HepG2 (cell line): Measurements from ENCODE around the gene LURAP1L. TPM values are rescaled to one million over a fixed set of nuclear protein-coding genes. Genes with fewer than 3 reads are reported as not detected.
A peak's percentile ranks its signal among the peaks of the same experiment; 100 is the strongest.

Source experiments
- ATAC-seq: fragments of 200-7000 bp; cut with Tn5 transposase; 3 replicates; pipeline ENCODE4 v1.9.1; 2020; ENCODE audit warnings: mild to moderate bottlenecking, moderate library complexity
- BruUV-seq: library from RNA; stranded (reverse); fragments of 400-500 nt; replicated peaks from 2 replicates; lab custom pipeline; 2021; lab: Mats Ljungman, UMichigan
- CTCF ChIA-PET: fragments of 300-600 bp; formaldehyde crosslinking; extraction: SDS; loops from one replicate; lab custom pipeline; 2021; ENCODE audit warnings: low total read pairs, inconsistent platforms, low intra/inter-chr PET ratio; lab: Yijun Ruan, JAX
- POLR2A ChIA-PET: fragments of 350-600 bp; sonication (Branson Sonifier 250); formaldehyde crosslinking; loops from one replicate; lab custom pipeline; 2020; ENCODE audit warnings: antibody characterized with exemption, inconsistent platforms; lab: Yijun Ruan, JAX
- DNase-seq: peaks from one replicate; pipeline ENCODE4 v3.0.0-alpha.2; 2015; ENCODE audit warnings: low spot score
- FAIRE-seq: peaks from 3 replicates; lab custom pipeline; 2011; peaks lifted over from hg19 to GRCh38; lab: Jason Lieb, UNC
- H2AFZ ChIP-seq: one replicate; pipeline ENCODE4 v1.6.1; 2011; ENCODE audit warnings: low read length, inconsistent platforms
- H3K27ac ChIP-seq: fragments of 300-600 bp; 3 replicates; pipeline ENCODE4 v1.8.0; 2011; ENCODE audit warnings: mixed run types, mild to moderate bottlenecking, mixed read lengths, low read length, inconsistent platforms; ENCODE audit not compliant: insufficient read depth; ENCODE audit errors: extremely low read length
- H3K27me3 ChIP-seq, 2 experiments: fragments of 200-600 bp in 1 of 2; 2 replicates in 1 of 2; 3 replicates in 1 of 2; pipeline versions ENCODE4 v1.6.0 to v1.8.0; 2011; ENCODE audit warnings: low read length in 2 of 2, mild to moderate bottlenecking in 2 of 2, moderate library complexity in 2 of 2, inconsistent platforms in 1 of 2; ENCODE audit not compliant: insufficient read depth in 2 of 2, control insufficient read depth in 1 of 2
- H3K36me3 ChIP-seq, 2 experiments: fragments of 200-600 bp in 1 of 2; replicated peaks in 1 of 2; 2 replicates in 1 of 2; 3 replicates in 1 of 2; pipeline versions ENCODE4 v1.5.1 to v1.8.0; 2011; ENCODE audit warnings: low read length in 2 of 2, inconsistent platforms in 1 of 2; ENCODE audit not compliant: insufficient read depth in 2 of 2, control insufficient read depth in 1 of 2
- H3K4me1 ChIP-seq: 2 replicates; pipeline ENCODE4 v1.5.1; 2012; ENCODE audit warnings: low read length, inconsistent platforms; ENCODE audit not compliant: insufficient read depth
- H3K4me2 ChIP-seq: 2 replicates; pipeline ENCODE4 v1.6.0; 2011; ENCODE audit warnings: low read depth, low read length, inconsistent platforms
- H3K4me3 ChIP-seq, 3 experiments: fragments of 200-600 bp in 1 of 3; sonication (generic), shearing (Covaris generic) in 1 of 3; replicated peaks in 1 of 3; 2 replicates each; pipeline ENCODE4 v1.5.1; 2011 to 2016; ENCODE audit warnings: low read length in 3 of 3, inconsistent platforms in 2 of 3, low read depth in 2 of 3, mild to moderate bottlenecking in 2 of 3, control low read depth in 1 of 3, mixed read lengths in 1 of 3; ENCODE audit not compliant: insufficient read depth in 1 of 3
- H3K79me2 ChIP-seq: one replicate; pipeline ENCODE4 v1.6.1; 2011; ENCODE audit warnings: low read length, inconsistent platforms; ENCODE audit not compliant: insufficient read depth
- H3K9ac ChIP-seq: 2 replicates; pipeline ENCODE4 v1.6.0; 2011; ENCODE audit warnings: mild to moderate bottlenecking, low read depth, low read length, inconsistent platforms; ENCODE audit not compliant: insufficient read depth
- H3K9me3 ChIP-seq: 2 replicates; pipeline ENCODE4 v1.5.1; 2012; ENCODE audit warnings: mild to moderate bottlenecking, low read length
- H4K20me1 ChIP-seq: 2 replicates; pipeline ENCODE4 v1.6.0; 2011; ENCODE audit warnings: inconsistent platforms, mild to moderate bottlenecking, low read length, moderate library complexity; ENCODE audit not compliant: insufficient read depth
- ASH2L ChIP-seq: fragments of 300-600, 200-600 bp; sonication (generic); IDR thresholded peaks from 2 replicates; pipeline ENCODE4 v1.7.0; 2017; ENCODE audit warnings: low read depth, mild to moderate bottlenecking, moderate library complexity, mixed read lengths, low read length; ENCODE audit not compliant: insufficient read length
- ELK4 ChIP-seq: sonication (generic); formaldehyde crosslinking; IDR thresholded peaks from 2 replicates; pipeline ENCODE4 v1.9.0; 2021; ENCODE audit warnings: missing genetic modification reagents, borderline replicate concordance
- SOX13 ChIP-seq, 3 experiments: fragments of 450-650 bp in 1 of 3; sonication (generic) in 1 of 3; formaldehyde crosslinking in 1 of 3; IDR thresholded peaks in 2 of 3; conservative IDR thresholded peaks in 1 of 3; 2 replicates each; pipeline versions ENCODE4 v1.5.0 to v1.6.1; 2016 to 2020; ENCODE audit warnings: antibody characterized with exemption in 1 of 3, mild to moderate bottlenecking in 1 of 3, missing compliant biosample characterization in 1 of 3, missing genetic modification reagents in 1 of 3, moderate library complexity in 1 of 3
- ZMAT5 ChIP-seq: sonication (generic); formaldehyde crosslinking; IDR thresholded peaks from 2 replicates; pipeline ENCODE4 v1.5.0; 2020; ENCODE audit warnings: mild to moderate bottlenecking, low read depth, missing genetic modification reagents, borderline replicate concordance
- ZNF160 ChIP-seq: sonication (generic); formaldehyde crosslinking; IDR thresholded peaks from 2 replicates; pipeline ENCODE4 v1.8.0; 2022; ENCODE audit warnings: mild to moderate bottlenecking, inconsistent platforms, missing genetic modification reagents
- WGBS: methylation state at CpG from one replicate; pipeline ENCODE4 v1.1.6; 2017; ENCODE audit warnings: low lambda C conversion rate; 5-methylcytosine and 5-hydroxymethylcytosine counted together
- in situ Hi-C: cut with HindIII; loops from 2 replicates; pipeline ENCODE4 v1.10.0; 2017; ENCODE audit warnings: low pct_unique_long_range_greater_than_20kb; ENCODE audit not compliant: extremely low pct_ligation_motif_present
- intact Hi-C: fragments of 100-400 bp; cut with micrococcal nuclease; formaldehyde crosslinking; loops from one replicate; pipeline ENCODE4 v1.10.0; 2022; ENCODE audit not compliant: unreplicated experiment
- polyA plus RNA-seq, 8 experiments: library from polyadenylated mRNA; depleted of rRNA in 3 of 8; stranded (reverse) in 7 of 8; unstranded in 1 of 8; fragments of >200 nt; fragmentation: Illumina TruSeq in 4 of 8; extraction: Trizol in 4 of 8; gene quantifications; 2 replicates each; pipeline versions ENCODE4 v1.2.1 to v1.2.3, GENCODE V29; 2011 to 2016; ENCODE audit warnings: low read depth in 4 of 8, missing spikeins in 1 of 8, mixed read lengths in 1 of 8; ENCODE audit not compliant: insufficient read depth in 1 of 8
- total RNA-seq, 5 experiments: library from RNA; depleted of rRNA; stranded (reverse); fragments of >200 nt; fragmentation: Illumina TruSeq; extraction: Trizol; gene quantifications; 2 replicates each; pipeline ENCODE4 v1.2.3, GENCODE V29; 2016; ENCODE audit warnings: low read depth in 1 of 5

LURAP1L gene
- total and polyA plus RNA-seq, 2 of the 13 experiments (the other 11 are each of a cell fraction or from before 2014, with no cell fraction given) = 6.7 to 16.6 TPM

DNA sequence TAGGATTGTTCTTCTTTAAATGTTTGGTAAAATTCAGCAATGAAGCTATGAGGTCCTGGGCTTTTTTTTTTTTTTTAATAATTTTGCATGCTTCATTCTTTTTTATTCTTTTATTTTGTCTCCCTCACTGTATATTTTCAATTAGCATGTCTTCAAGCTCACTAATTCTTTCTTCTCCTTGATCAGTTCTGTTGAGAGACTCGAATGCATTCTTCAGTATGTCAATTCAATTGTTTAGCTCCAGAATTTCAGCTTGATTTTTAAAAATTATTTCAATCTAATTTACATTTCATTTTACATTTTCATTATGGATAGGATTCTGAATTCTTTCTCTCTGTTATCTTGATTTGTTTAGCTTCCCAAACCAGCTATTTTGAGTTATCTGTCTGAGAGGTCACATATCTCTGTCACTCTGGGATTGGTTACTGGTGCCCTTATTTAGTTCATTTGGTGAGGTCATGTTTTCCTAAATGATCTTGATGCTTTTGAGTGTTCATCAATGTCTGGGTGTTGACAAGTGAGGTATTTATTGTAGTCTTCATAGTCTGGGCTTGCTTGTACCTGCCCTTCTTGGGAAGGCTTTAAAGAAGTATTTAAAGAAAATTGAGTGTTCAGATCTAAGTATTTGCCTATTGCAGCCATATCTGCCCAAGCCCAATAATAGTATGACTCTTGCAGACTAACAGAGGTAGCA lies 9.1 kb downstream of the LURAP1L start:
- FAIRE-seq (no peak), DNase-seq (no peak), ATAC-seq (no peak; the same call in 2 of the 3 replicates)
- Histone ChIP-seq H3K4me2 (peak overlapping the region; percentile 75), H3K9me3 (peaks cover 16% of the 10 kb centered on the region), H3K4me1 (peaks cover 34% of the 10 kb centered on the region), H2AFZ (no peak overlapping the region), H3K4me3 (peak overlapping the region in 1 of 3 experiments; percentile 5; a peak in 1 of 6 replicates), H3K36me3 (no peaks in the 10 kb centered on the region), H3K27ac (peak overlapping the region; percentile 88), H3K27me3 (no peaks in the 10 kb centered on the region), H4K20me1 (no peaks in the 10 kb centered on the region), H3K9ac (peak overlapping the region; percentile 68), H3K79me2 (peaks cover 63% of the 10 kb centered on the region)
- TSS peak; percentile 96 for BruUV-seq
- ChIA-PET POLR2A (interaction anchor here (2.2 to 3.8 kb wide), 3 partner anchors 8 to 32 kb away, joined by 5 to 97 read pairs (median 58); partner anchors contain the start of gene LURAP1L), CTCF (no interaction called here)
- in situ Hi-C loops (no loop called here), intact Hi-C loops (no loop called here)
- WGBS = 95% methylated on average over 1 of the region's 1 CpG
- TF ChIP-seq ELK4 (CRISPR knock-in tag) (no peak), ASH2L (peak; percentile 36), SOX13 (IDR thresholded peaks at IDR 0.05) (no peak), SOX13 (CRISPR knock-in tag; conservative IDR thresholded peaks at IDR 0.05 in 1 of 2, IDR thresholded peaks at IDR 0.05 in 1 of 2) (0 out of 4 replicates have a peak, but pooled peaks of 1 of the 2 experiments have one; percentile 25), ZMAT5 (no peak), ZNF160 (CRISPR knock-in tag) (peak; percentile 70; the same call in 1 of the 2 replicates)
